Fibroblast of skin of left quadriceps (primary cell): ENCODE measurements around the gene CDKN1A.
A peak's percentile ranks its signal among the peaks of the same experiment; 100 is the strongest.

Experiments used
- DNase-seq, 2 experiments: peaks; one replicate each; pipeline ENCODE4 v3.0.0-alpha.2; 2013; ENCODE audit warnings: low read depth in 2 of 2

The CDKN1A gene

DNA sequence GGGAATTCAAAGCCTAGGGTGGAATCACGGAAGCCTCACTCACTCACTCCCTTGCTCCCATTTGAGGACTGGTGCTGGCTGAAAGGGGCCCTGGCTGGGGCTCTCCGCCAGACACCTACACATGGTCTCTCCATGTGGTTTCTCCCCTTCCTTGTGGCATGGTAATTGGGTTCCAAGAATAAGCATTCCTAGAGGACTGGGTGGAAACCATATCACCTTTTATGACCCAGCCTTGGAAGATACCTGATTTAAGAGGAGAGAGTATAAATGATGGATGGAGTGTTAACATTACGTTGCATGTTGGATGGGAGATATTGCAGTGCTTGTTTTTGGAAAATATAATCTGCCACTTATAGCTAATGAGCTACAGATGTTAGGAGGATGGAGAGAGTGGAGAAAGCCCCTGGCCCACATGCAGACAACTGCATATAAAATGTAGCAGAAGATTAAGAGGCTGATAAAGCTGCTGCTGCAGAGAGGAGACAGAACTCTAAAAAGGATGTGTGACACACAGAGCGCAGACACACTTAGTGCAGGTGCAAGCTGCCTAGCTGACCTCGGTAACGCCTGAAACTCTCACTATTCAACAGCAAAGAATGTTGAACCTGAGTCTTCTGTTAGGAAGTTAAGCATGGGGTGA, 23.3 kb upstream of the CDKN1A start:
- DNase-seq = peak in 1 of 2 experiments; percentile 60

DNA sequence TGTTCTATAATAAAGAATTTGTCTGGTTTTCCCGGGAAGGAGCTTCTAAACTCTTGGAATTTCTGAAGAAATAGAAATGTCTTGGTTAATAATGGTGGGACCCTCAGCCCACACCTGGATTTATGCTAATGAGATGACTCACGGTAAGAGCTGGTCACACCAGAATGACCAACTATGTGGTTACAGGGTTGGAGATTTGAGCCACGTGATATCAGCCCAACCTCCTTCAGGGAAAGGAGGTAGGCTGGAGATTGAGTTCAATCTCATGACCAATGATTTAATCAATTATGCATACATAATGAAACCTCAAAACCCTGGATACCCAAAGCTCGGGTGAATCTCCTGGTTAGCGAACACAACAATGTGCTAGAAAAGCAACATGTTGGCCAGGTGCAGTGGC, 22.1 kb upstream of the CDKN1A start:
- no peak for DNase-seq

DNA sequence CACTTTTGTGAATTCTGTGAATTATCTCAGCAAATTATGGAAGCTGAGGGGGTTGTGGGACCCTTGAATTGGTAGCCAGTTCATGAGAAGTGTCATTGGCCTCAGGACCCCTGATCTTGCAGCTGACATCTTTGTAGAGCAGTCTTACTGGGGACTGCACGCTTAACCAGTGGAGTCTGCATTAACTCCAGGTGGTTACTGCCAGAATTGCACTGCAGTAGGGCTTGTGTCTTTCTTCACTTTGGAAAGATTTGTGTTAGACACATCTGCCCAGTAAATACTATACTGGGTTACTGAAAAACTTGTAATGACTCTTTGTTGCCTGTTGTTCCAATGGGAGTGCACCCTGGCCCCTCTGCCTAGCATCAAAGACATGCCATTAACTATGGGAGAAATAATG, 21.2 kb upstream of the CDKN1A start:
- DNase-seq = no peak

DNA sequence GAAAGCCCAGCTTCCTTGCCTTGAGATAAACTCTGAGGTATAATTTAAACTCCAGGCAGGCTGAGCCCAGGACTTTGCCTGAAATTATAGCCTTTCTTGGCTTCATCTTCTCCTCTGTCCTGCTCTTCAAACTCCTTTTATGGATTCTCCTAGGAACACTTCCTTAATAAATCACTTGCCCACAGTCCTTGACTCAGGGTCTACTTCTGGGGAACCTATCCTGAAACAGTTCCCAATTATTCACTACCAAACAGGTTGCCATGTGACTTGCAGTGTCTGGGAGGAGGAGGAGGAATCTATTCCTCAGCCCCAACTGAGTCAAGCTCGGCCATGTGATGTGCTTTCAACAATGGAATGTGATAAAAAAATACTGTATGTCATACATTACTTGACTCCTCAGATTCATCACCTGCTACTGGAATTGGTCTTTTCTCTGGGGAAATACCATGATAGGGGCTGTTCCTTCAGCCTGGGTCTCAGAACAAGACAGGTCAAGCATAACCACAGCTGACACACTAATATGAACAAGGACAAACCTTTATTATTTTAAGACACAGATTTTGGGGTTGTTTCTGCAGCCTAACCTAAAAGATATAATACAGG, 20.5 kb upstream of the CDKN1A start:
- DNase-seq = peak in 1 of 2 experiments; percentile 43

GRCh38 chr6:36659271-36659670, 19.2 kb upstream of the CDKN1A start:
- peak; percentile 87 to 90 for DNase-seq

- no peak for DNase-seq
Observed at GRCh38 chr6:36660771-36661471, 17.6 kb upstream of the CDKN1A start.

DNA sequence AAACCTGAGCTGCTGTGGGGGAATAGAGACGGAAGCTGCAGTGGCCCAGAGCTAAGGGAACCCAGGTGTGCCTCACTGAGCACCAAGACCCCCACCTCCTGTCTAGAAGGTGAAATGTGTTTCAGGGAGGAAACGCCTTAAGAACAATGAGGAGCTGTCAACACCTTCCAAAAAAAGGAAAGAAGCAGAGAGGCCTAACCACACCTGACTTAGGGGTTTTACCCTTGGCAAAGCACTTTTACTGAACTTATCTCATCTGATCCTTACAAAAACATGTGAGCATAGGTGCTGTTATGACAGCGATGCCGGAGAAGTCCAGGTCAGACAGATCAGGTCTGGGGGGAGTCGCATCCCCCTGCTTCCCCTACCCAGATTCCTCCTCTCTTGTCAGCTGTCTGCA, 16.1 kb upstream of the CDKN1A start:
- DNase-seq = no peak

GRCh38 chr6:36662827-36663256, 15.7 kb upstream of the CDKN1A start:
- DNase-seq = no peak

DNA sequence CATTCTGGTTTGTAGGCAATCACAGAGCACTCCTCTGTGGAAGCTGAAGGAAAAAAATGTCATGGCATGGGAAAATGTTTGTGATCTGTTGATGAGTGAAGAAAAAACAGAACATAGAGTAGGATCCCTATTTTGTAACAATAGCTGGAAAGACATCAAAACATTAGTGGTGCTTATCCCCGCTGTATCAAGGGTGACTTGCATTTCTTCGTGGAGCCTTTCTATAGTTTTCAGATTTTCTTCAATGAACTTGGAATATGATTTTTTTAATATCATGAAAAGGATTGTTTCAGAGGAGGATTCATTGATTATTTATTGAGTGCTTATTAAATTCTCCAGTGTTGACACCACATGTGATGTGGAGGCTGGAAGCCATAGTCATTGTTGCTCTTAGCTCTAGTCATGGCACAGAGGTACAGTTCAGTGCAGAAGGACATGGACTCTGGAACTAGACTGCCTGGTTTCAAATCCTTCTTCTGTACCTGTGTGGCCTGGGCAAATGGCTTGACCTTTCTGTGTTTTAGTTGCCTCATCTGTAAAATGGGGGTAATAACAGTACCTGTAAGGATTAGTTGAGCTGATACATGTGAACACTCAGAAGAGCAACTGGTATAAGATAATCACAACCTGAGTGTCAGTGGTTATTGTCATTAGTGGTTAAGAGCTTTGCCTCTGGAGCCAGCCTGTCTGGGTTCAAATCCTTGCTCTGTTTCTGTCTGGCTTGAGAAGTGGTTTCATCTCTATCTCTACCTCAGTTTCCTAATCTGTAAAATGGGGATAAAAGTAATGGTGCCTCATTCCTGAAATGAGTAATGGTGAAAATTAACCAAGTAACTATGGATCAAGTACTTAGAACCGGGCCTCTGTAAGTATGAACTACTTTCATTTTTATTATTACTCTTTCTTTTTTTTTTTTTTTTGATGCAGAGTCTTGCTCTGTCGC, 14.7 kb upstream of the CDKN1A start:
- DNase-seq = no peak

GRCh38 chr6:36665180-36665579, 13.3 kb upstream of the CDKN1A start:
- DNase-seq = no peak

DNA sequence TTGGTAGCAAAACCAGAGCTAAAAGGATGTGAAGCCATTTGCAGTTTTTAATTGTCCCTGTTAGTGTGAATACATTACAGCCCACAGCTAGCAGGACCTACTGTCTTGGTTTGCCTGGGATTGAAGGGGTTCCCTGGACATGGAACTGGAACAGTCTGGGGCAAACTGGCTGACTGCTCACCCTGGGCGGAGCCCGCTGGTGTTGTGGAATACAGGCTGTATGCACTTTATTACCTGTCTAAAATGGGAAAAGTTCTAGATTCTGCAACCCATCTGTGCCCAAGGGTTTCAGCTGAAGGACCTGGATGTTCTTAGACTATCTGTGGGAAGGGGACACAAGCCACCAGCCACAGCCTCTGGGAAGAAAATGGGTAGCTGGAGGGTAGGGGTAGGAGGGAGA, 12.2 kb upstream of the CDKN1A start:
- no peak for DNase-seq

DNA sequence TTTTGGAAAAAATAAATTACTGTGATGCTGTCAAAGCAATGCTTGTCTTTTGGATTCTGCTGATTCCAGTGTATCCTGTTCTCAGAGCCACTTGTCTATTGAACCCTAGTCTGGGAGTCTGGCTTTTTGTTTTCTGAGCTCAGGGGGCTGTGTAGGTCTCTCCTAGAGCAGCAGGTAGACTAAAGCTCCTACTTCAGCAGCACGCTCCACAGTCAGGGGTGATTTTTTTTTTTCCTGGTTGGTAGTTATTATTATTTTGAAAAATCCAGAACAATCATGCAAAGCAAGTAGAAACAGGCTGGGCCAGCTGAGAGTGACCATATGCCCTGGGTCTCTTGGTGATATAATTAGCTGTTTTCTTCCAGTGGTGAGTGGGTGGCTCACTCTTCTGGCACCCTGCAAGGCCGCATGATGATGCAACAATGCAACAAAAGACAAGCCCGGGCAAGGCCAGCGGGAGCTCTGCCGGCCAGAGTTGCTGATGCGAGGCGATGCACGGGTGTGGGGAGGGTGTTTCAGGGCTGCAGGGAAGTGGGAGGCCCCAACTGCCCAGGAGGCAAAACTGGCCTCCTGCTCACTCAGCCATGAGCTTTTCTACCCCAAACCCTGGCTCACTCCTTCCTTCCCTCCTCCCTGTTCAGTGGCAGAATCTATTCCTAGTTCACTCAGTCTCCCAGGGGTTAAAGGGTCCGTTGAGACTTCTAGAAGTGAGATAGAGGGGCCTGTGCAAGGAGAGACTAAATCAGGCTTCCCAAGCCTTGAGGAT, 11.5 kb upstream of the CDKN1A start:
- peak; percentile 46 to 48 for DNase-seq

GRCh38 chr6:36668591-36668990, 9.9 kb upstream of the CDKN1A start:
- no peak for DNase-seq

- DNase-seq = no peak
Observed at GRCh38 chr6:36669002-36669401, 9.5 kb upstream of the CDKN1A start.

DNA sequence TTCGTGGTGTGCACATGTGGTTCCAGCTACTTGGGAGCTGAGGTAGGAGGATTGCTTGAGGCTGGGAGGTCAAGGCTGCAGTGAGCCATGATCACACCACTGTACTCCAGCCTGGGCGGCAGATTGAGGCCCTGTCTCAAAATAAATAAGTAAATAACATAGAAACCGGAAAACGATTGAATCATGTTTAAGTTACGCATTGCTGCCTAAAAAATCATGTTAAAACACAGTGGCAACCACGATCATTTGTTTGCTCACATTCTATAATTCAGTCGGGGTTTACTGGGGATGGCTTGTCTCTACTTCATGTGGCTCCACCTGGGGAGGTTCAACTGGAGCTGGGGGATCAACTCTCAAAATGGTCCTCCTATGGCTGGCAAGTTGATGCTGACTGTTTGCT, 8.2 kb upstream of the CDKN1A start:
- DNase-seq = no peak

DNA sequence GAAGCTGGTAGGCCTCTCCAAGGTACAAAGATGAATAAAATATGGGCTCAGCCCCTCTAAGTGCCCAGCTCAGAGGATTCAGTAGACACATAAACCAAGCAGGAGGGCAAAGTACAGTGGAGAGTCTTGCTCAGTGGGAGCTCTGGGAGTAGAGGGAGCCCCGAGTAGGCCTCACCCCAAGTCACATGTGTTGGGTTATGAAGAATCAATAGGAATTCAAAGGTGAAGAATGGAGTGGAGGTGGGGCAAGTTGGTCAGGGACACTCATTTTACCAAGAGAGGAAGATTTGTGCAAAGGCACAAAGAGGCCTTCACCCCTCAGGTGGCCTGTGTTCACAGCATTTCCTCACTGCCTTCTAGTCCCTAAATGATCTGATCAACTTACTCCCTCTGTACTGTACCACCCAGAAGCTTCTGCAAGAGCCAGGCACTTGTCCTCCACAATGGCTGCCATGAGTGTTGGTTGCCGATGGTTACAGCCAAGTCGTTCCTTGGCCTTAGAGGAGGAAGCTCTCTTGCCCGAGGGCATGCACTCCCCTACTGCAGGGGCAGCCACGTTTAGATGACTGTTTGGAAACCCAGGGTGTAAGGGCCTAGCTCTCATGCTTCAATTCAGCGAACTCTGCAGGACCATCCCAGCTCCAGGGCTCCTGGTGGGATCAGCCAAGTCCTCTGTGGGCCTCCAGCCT, 6.7 kb upstream of the CDKN1A start:
- DNase-seq = no peak

DNA sequence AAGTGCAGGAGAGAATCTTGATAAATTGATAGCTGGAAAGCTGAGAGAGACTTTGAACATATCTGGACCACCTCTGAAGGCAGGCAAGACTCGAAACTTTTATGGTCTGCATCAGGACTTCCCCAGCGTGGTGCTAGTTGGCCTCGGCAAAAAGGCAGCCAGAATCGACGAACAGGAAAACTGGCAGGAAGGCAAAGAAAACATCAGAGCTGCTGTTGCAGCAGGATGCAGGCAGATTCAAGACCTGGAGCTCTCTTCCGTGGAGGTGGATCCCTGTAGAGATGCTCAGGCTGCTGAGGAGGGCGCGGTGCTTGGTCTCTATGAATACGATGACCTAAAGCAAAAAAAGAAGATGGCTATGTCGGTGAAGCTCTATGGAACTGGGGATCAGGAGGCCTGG, 4.6 kb upstream of the CDKN1A start:
- no peak for DNase-seq

DNA sequence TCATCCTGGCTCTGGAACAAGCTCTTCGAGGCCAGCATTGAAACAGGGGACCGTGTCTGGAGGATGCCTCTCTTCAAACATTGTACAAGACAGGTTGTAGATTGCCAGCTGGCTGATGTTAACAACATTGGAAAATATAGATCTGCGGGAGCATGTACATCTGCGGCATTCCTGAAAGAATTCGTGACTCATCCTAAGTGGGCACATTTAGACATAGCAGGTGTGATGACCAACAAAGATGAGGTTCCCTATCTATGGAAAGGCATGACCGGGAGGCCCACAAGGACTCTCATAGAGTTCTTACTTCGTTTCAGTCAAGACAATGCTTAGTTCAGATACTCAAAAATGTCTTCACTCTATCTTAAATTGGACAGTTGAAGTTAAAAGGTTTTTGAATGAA, 3.6 kb upstream of the CDKN1A start:
- DNase-seq = no peak

GRCh38 chr6:36676141-36677058, 2.1 kb upstream of the CDKN1A start:
- DNase-seq = no peak
